ENCODE results near the gene LRRK1.

LRRK1 gene

DNA sequence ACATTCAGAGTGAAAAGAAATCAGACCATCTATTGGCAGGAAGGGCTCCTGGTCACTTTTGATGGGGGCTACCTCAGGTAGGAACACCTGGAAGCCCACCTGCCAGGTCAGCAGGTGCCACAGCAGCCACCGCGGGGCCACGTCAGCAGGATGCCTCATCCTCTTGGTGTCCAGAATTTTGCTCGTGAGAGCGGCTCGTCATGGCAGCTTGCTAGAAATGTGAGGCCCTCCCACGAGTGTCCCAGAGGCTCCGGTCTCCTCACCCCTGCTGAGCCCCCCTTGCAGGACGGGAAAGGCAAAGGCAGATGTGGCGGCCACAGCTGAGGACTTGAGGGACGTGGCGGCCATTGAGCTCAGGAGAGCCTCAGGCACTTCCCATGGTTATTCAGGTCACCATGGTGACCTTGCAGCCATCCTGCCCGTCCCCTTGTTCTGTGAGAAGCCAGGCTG lies 129.4 kb downstream of the LRRK1 start:
- no peak for DNase-seq

DNA sequence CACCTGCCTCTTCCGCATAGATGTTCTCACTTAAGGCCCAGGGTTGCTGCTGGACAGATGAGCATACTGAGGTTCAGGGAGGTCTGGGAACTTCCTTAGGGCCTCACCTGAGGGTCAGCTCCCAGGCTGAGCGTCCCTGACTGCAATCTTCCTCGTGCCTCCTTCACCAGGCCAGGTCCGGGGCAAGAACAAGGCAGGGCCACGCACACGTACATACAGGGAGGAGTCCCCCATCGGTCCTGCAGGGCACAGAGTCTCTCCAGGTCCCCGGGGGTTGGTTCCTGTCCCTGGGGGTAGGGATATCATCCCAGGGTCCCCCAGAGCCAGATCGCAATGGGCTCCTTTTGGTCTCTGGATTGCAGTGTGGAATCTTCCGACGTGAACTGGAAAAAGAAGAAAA lies 130.1 kb downstream of the LRRK1 start:
- no peak for DNase-seq

DNA sequence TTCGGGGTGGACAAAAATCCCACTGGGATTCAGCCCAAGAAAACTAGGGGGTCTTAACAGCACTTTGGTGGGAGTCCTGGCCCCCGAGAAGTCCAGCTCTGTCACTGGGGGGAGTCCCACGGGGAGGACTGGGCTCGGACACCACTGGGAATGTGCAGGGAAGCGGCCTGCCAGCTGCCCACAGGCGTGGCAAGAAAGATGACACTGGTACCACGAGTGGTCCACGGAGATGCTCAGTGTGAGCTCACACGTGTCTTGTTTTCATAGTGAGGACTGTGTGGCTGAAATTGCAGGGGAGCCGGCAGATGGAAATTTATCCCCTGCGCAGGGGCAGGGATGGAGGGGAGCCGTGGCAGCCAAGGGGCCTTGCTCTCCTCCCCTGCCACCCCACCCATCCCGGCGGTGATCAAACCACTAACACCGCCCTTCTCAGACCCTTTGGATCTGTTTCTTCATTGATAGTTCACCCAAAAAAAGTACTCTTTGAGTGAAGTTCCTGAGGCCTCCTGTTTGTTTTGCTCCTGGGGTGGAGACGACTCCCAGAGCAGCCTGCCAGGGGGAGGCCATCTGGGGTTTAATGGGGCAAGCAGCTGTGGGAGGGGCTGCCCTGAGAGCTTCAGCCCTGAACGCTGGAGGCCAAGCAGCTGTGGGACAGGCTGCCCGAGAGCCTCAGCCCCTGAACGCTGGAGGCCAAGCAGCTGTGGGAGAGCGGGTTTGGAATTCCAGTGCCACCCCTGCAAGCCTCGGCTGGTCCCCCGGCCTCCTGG lies 130.9 kb downstream of the LRRK1 start:
- DNase-seq: no peak

GRCh38 chr15:101050623-101051290 lies 131.6 kb downstream of the LRRK1 start:
- no peak for DNase-seq

DNA sequence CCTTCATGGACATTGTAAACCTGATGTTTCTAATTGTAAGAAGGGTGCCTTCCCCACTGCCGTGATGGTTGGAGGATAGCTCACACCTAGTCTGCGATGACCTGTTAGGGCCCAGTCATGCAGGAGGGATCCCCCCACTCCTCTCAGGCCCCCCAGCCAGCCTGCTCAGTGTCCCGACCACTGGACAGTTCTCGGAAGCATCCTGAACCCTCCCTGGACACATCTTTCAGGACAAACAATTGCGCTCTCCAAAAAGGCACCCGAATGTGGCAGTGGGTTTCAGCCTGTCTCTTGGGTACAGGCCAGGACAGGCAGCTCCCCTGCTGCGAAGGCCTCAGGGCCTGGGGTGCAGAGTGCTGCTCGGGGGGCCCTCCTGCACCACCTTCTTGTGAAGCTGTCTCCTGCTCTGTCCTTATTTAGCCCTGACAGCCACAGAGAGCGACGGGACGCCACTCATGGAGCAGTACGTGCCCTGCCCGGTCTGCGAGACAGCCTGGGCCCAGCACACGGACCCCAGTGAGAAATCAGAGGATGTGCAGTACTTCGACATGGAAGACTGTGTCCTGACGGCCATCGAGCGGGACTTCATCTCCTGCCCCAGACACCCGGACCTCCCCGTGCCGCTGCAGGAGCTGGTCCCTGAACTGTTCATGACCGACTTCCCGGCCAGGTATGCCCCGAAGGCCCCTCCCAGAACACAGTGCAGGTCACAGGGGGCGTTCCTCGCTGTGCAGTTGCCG lies 132.3 kb downstream of the LRRK1 start:
- no peak for DNase-seq

DNA sequence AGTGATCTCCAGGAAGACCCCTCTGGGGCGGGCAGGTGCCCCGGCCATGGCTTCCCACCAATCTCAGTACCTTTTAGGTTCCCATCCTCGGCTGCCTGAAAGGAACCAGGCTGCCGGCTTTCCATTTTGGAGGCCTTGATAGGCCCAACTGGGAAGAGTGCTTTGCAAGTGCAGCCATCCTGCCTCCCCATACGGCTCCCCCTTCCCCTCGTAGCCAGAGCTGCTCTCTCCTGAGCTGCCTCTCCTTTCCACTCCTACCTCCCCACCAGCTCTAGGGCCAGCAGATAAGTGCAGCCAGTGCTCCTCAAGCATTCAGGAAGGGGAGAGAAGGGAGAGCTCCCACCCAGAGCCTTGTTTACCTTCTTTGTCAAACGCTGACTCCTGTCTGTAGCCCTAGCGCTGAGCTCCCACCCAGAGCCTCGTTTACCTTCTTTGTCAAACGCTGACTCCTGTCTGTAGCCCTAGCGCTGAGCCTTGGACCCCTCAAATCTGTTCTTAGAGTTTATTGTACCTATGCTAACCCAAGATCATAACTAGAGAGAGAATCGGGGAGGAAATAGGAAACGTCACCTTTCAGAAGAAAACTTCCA lies 133.0 kb downstream of the LRRK1 start:
- DNase-seq: no peak

DNA sequence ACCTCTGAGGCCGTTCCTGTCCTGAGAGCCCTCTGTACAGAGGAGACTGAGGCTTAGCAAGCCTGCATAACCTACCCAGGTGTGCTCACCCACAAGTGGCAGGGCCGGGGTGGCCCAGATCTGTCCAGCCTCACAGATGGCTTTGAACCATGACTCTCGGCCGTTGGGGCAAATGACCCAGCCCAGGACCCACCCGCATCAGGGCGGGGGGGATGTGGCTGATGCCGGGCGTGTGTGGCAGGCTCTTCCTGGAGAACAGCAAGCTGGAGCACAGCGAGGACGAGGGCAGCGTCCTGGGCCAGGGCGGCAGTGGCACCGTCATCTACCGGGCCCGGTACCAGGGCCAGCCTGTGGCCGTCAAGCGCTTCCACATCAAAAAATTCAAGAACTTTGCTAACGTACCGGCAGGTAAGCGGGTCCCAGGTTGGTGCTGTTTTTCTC lies 133.5 kb downstream of the LRRK1 start:
- no peak for DNase-seq

DNA sequence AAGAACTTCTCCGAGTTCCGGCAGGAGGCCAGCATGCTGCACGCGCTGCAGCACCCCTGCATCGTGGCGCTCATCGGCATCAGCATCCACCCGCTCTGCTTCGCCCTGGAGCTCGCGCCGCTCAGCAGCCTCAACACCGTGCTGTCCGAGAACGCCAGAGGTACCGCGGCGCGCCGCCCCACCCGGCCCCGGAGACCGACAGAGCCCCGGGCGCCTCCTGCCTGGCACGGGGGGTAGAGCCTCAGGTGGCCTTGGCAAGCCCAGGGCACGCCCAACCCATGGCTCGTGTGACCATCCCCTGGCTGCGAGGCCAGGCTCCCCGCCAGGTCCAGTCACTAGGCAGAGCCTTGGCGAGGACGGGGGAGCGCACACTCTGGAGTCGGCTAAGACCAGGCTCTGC lies 134.1 kb downstream of the LRRK1 start:
- DNase-seq: no peak

- DNase-seq: no peak
Observed at GRCh38 chr15:101054116-101054515, 135.0 kb downstream of the LRRK1 start.

- no peak for DNase-seq
Observed at GRCh38 chr15:101054991-101055390, 135.8 kb downstream of the LRRK1 start.

GRCh38 chr15:101055411-101055810 lies 136.3 kb downstream of the LRRK1 start:
- DNase-seq: no peak

DNA sequence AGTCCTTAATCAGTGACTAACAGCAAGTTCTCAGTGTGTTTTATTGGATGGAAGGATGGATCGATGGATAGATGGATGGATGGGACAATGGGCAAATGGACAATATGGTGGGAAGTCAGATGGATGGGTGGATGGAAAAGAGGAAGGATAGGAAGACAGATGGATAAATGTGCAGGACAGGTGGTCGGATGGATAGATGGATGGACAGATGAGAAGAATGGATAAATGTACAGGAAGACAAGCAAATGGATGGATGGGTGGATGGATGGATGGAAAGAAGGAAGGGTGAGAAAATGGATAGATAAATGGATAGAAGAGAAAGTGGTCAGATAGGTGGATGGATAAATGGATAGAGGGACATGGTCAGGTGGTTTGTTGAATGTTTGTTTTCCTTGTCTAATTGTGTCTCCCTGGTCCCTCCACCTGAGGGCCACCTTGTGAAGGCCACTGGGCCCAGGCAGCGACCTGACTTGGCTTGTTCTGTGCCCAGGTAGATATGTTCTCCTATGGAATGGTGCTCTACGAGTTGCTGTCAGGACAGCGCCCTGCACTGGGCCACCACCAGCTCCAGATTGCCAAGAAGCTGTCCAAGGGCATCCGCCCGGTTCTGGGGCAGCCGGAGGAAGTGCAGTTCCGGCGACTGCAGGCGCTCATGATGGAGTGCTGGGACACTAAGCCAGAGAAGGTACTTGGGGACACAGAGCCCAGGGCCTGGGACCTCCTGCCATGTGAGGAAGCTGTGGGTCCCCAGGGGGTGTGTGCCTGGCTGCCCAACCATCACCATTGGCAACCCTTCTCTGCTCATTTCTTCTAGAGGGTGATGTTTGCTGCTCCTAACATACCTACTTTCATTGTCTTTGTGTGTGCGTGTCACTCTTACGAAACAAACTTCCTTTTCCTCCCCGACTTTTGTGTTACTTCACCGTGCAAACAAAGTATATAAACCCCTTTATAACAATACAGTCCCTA lies 137.5 kb downstream of the LRRK1 start:
- DNase-seq: no peak

GRCh38 chr15:101057841-101058407 lies 138.8 kb downstream of the LRRK1 start:
- DNase-seq: no peak

- DNase-seq: no peak
Observed at GRCh38 chr15:101058735-101059134, 139.6 kb downstream of the LRRK1 start.

GRCh38 chr15:101059381-101060341 lies 140.5 kb downstream of the LRRK1 start:
- DNase-seq: no peak

DNA sequence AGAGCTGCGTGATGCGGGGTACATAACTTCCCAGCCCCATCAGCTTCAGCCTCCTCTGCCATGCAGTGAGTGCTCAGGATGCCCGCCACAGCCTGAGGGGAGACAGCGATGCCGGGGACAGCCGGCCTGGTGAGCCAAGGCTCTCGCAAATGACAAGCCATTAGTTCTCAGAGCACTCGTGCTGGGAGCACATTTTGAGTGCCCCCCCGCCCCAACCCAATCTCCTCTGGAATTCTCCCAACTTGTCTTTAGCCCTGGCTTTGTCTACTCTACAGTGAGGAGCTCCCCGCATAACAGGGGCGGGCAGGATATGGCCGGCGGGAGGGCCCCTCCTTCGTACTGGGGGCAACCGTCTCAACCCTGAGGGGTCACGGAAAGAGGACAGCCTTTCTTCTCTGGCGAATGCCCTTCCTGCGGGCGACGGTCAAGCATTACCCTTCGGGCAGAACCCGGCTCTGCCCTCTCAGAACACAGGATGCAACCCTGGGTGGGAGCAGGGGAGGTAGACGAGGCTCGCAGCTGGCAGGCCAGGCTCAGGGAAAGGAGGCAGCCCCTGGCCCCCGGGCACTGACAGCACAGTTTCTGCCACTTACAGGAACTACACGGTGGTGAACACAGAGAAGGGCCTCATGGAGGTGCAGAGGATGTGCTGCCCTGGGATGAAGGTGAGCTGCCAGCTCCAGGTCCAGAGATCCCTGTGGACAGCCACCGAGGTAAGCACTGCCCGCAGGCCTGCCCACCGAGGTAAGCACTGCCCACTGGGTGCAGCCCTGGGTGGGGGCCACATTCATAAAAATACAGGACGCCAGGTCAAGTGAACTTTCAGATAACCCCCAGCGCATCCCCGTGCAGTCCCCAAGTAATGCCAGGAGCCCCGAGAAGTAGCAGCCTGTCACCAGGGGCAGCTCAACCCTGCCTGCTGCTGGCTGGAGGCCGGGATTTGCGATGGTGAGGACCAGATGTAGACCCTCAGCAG lies 141.7 kb downstream of the LRRK1 start:
- no peak for DNase-seq

GRCh38 chr15:101062063-101062462 lies 142.9 kb downstream of the LRRK1 start:
- no peak for DNase-seq

DNA sequence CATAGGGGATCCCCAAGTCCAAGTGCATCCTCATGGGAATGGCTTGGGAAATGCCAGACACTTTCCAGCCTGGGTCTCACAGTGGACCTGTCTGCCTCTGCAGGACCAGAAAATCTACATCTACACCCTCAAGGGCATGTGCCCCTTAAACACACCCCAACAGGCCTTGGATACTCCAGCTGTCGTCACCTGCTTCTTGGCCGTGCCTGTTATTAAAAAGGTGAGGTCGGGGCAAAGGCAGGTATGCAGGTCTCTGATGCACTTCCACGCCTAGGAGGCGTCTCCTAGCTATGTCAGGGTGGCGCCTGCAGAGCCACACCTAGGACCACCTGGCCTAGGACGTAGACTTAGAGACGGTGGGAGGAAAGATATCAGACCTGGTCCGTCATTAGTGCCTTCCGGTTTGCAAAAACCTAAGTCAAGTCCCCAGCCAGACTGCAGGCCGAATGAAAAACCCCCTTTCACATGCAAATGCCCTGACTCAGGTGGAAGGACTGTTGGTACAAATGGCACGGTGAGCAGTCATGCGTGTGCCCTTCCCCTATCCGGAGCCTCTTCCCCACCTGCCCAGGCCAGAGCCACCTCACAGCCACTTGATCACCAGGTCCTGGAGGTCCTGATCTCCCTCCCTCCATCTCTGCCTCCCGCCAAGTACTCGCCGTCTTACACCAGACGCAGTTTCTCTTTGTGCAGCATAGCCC lies 143.5 kb downstream of the LRRK1 start:
- no peak for DNase-seq

DNA sequence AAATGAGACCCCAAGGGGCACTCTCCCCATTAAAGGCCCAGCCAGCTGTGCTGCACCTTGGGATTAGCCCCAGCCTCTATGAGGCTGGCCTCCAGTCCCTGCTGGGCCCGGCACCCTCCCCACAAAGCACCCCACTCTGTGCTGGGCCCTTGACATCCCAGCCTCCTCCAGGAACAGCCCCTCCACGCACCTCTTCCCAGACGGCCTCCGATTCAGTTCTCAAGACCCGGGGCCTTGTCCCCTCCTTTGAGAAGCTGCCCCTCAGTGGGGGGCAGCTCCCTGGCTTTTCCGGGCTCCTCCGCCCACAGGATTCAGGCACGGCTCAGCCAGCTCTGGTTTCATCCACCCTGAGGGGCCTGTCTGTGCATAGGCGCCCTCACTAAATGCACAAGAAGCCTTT lies 144.1 kb downstream of the LRRK1 start:
- no peak for DNase-seq
